KMS-11 (cell line): ENCODE results near the gene GNG3.
"Not testable (repeated sequence)": the region's sequence is repeated elsewhere in the genome, so short reads cannot be mapped to it uniquely, and the experiment has no call there.

Experiments used
- H2AFZ ChIP-seq: fragments of 200-600 bp; sonication (generic); 2 replicates; pipeline ENCODE4 v1.6.1; 2016; ENCODE audit warnings: antibody characterized with exemption, mixed run types, low read depth
- H3K27ac ChIP-seq: fragments of 200-600 bp; sonication (generic); 2 replicates; pipeline ENCODE4 v1.6.1; 2016; ENCODE audit warnings: mild to moderate bottlenecking, mixed run types
- H3K27me3 ChIP-seq: fragments of 200-600 bp; sonication (generic); 2 replicates; pipeline ENCODE4 v1.6.1; 2017; ENCODE audit warnings: mild to moderate bottlenecking, low read depth, mixed run types, moderate library complexity; ENCODE audit not compliant: insufficient read depth
- H3K36me3 ChIP-seq: fragments of 200-600 bp; sonication (generic); 2 replicates; pipeline ENCODE4 v1.6.1; 2017; ENCODE audit warnings: mild to moderate bottlenecking, mixed run types; ENCODE audit not compliant: insufficient read depth
- H3K4me1 ChIP-seq: fragments of 200-600 bp; sonication (generic); 2 replicates; pipeline ENCODE4 v1.6.1; 2016; ENCODE audit warnings: mild to moderate bottlenecking, low read depth, mixed run types; ENCODE audit not compliant: poor library complexity, severe bottlenecking
- H3K4me2 ChIP-seq: fragments of 200-600 bp; sonication (generic); 2 replicates; pipeline ENCODE4 v1.7.0; 2016; ENCODE audit warnings: mild to moderate bottlenecking, mixed run types
- H3K4me3 ChIP-seq: fragments of 200-600 bp; sonication (generic); IDR thresholded peaks from 2 replicates; pipeline ENCODE4 v1.6.1; 2017; ENCODE audit warnings: low read depth, low read length, mixed read lengths; ENCODE audit not compliant: insufficient read depth
- H3K79me2 ChIP-seq: fragments of 200-600 bp; sonication (generic); 2 replicates; pipeline ENCODE4 v1.6.1; 2016; ENCODE audit warnings: low read depth, mixed run types; ENCODE audit not compliant: insufficient read depth
- H3K9ac ChIP-seq: fragments of 200-600 bp; sonication (generic); 2 replicates; pipeline ENCODE4 v1.6.1; 2016; ENCODE audit warnings: mild to moderate bottlenecking, mixed run types
- H4K20me1 ChIP-seq: fragments of 200-600 bp; sonication (generic); 2 replicates; pipeline ENCODE4 v1.6.1; 2016; ENCODE audit warnings: mild to moderate bottlenecking, mixed run types; ENCODE audit not compliant: insufficient read depth
- CTCF ChIP-seq: fragments of 200-600 bp; sonication (generic); conservative IDR thresholded peaks from 2 replicates; pipeline ENCODE4 v1.6.1; 2017; ENCODE audit warnings: low read depth, mild to moderate bottlenecking, antibody characterized with exemption, low read length, moderate library complexity, mixed read lengths

Gene GNG3

GRCh38 chr11:62747475-62748160 lies 40.1 kb downstream of the GNG3 start:
- Histone ChIP-seq H2AFZ (no peak overlapping the region), H3K4me3 (no peak overlapping the region), H3K27ac (no peak overlapping the region), H3K4me1 (no peaks in the 10 kb centered on the region), H3K9ac (no peak overlapping the region), H3K36me3 (no peaks in the 10 kb centered on the region), H3K79me2 (no peaks in the 10 kb centered on the region), H4K20me1 (no peaks in the 10 kb centered on the region), H3K4me2 (no peak overlapping the region), H3K27me3 (no peaks in the 10 kb centered on the region)
- TF ChIP-seq CTCF = no peak

GRCh38 chr11:62749931-62750330 lies 42.5 kb downstream of the GNG3 start:
- H3K27me3 ChIP-seq, H4K20me1 ChIP-seq, H3K27ac ChIP-seq, H3K36me3 ChIP-seq, H3K4me2 ChIP-seq, H3K4me3 ChIP-seq, H2AFZ ChIP-seq, H3K4me1 ChIP-seq, H3K79me2 ChIP-seq, H3K9ac ChIP-seq: not testable (repeated sequence)

- Histone ChIP-seq H3K27ac (no peak overlapping the region), H4K20me1 (no peaks in the 10 kb centered on the region), H3K4me2 (no peak overlapping the region), H3K36me3 (no peaks in the 10 kb centered on the region), H2AFZ (no peak overlapping the region), H3K4me3 (no peak overlapping the region), H3K4me1 (peaks cover 5% of the 10 kb centered on the region), H3K79me2 (no peaks in the 10 kb centered on the region), H3K9ac (no peak overlapping the region), H3K27me3 (no peaks in the 10 kb centered on the region)
- TF ChIP-seq CTCF = no peak
These were observed 44.8 kb downstream of the GNG3 start for GRCh38 chr11:62752177-62752785.

- Histone ChIP-seq H3K9ac (no peak overlapping the region), H3K4me3 (no peak overlapping the region)
These were observed 45.7 kb downstream of the GNG3 start for GRCh38 chr11:62752994-62753735.

More at GRCh38 chr11:62752994-62753735, 45.7 kb downstream of the GNG3 start:
- H3K4me1 ChIP-seq = peaks cover 5% of the 10 kb centered on the region
- TF ChIP-seq CTCF = no peak
- no peaks in the 10 kb centered on the region for H3K79me2 ChIP-seq
- H4K20me1 ChIP-seq = no peaks in the 10 kb centered on the region
- H3K36me3 ChIP-seq = no peaks in the 10 kb centered on the region
- H2AFZ ChIP-seq = peak overlapping the region; percentile 76; the same call in 1 of the 2 replicates
- peak overlapping the region; percentile 64 for H3K4me2 ChIP-seq
- H3K27ac ChIP-seq = 0 out of 2 replicates have a peak overlapping the region, but pooled peaks have one; percentile 39
- no peaks in the 10 kb centered on the region for H3K27me3 ChIP-seq
